Stimulated activated CD4-positive, alpha-beta T cell treated with anti-CD3 and anti-CD28 coated beads, Interleukin-12 subunit alpha, Interleukin-12 subunit beta, amount 100 ng/mL, for 4 hours (primary cell): ENCODE measurements around the gene PCDH1.
"Not testable (repeated sequence)": the region's sequence is repeated elsewhere in the genome, so short reads cannot be mapped to it uniquely, and the experiment has no call there.

ENCODE experiments used
- DNase-seq: peaks from one replicate; pipeline ENCODE4 v3.0.0-alpha.2; 2020

PCDH1 gene

GRCh38 chr5:141826674-141827073, 51.5 kb downstream of the PCDH1 start:
- no peak for DNase-seq

GRCh38 chr5:141825791-141826560, 52.2 kb downstream of the PCDH1 start:
- no peak for DNase-seq

DNA sequence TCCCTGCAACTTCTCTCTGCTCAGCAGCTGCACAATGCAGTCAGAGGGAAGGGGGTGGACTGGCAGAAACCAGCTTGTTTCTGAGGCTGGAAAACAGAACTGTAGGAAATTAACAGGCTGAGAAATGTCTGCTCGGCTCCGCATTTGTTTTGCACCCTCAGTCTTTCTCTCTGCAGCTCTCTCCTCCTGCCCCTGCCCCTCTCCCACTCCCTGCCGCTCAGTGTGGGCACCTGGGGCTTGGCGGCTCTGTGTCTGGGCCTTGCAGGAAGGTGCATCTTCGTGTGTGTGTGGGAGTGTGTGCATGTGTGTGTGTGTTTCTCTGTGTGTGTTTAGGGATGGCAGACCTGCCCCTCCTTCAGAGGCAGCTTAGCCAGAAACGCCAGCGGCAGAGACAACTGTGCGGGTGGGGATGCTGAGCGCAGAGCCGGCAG, 53.0 kb downstream of the PCDH1 start:
- no peak for DNase-seq

- DNase-seq = no peak
Measured at GRCh38 chr5:141824717-141825116, 53.5 kb downstream of the PCDH1 start.

- DNase-seq = no peak
Measured at GRCh38 chr5:141823056-141823455, 55.2 kb downstream of the PCDH1 start.

DNA sequence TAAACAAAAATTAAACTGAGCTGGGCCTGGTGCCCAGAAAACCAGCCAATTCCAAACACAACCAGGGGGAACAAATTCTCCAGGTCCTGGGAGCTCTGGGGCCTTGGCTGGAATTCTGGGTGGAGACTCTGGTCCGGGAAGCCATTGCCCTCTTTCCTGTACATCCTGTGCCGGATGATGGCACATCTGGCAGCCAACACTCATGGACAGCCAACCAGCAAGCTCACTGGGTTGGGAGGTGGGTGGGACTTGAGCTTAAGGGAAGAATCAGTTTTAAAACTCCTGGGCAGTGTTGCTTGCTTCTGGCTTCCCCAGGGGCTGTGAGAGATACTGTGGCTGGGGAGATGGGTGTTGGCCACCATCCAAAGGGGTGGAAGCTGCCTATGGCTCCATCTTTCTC, 56.1 kb downstream of the PCDH1 start:
- no peak for DNase-seq

DNA sequence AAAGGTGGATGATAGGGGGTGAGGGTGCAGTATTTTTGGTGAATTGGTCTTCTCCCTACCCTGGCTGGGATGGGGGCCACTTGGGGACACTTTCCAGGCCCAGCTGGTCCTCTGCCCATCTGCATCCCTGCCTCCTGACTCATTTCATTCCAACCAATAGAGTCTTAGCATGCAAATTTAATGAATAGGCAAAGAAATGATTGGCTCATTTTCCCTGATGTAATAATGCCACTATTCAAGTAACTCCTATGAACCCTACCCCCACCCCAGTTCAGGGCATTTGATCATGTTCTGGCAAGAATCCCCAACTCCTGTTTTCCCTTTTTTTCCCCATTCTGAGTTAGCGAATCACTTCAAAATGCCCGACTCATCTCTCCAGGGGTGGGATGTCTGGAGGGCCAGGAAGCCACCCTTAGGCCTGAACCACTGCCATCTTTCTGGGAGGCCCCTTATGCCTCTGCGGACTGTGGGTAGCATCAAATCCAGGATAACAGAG, 56.7 kb downstream of the PCDH1 start:
- no peak for DNase-seq

DNA sequence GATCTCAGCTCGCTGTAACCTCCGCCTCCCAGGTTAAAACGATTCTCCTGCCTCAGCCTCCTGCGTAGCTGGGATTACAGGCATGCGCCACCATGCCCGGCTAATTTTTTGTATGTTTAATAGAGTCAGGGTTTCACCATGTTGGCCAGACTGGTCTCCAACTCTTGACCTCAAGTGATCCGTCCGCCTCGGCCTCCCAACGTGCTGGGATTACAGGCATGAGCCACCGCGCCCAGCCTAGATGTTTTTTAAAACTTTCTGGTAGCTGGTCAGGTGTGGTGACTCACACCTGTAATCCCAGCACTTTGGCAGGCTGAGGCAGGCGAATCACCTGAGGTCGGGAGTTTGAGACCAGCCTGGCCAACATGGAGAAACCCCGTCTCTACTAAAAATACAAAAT, 57.5 kb downstream of the PCDH1 start:
- not testable (repeated sequence) for DNase-seq

GRCh38 chr5:141817631-141818030, 60.6 kb downstream of the PCDH1 start:
- DNase-seq = no peak

GRCh38 chr5:141816598-141817399, 61.4 kb downstream of the PCDH1 start:
- DNase-seq = no peak

DNA sequence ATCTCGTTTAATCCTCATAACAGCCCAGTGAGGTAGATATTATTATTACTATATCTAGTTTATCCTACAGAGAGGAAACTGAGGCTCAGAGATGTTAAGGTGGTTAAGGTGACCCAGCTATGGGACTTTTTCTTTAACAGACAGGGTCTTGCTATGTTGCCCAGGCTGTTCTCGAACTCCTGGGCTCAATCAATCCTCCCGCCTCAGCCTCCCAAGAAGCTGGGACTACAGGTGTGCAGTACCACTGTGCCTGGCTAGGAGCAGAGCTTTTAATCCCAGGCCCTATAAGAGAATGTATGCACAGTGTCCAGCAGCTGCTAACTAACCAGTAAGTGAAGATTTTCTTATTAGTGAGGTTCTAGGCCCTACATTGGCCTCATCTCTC, 62.4 kb downstream of the PCDH1 start:
- no peak for DNase-seq

DNA sequence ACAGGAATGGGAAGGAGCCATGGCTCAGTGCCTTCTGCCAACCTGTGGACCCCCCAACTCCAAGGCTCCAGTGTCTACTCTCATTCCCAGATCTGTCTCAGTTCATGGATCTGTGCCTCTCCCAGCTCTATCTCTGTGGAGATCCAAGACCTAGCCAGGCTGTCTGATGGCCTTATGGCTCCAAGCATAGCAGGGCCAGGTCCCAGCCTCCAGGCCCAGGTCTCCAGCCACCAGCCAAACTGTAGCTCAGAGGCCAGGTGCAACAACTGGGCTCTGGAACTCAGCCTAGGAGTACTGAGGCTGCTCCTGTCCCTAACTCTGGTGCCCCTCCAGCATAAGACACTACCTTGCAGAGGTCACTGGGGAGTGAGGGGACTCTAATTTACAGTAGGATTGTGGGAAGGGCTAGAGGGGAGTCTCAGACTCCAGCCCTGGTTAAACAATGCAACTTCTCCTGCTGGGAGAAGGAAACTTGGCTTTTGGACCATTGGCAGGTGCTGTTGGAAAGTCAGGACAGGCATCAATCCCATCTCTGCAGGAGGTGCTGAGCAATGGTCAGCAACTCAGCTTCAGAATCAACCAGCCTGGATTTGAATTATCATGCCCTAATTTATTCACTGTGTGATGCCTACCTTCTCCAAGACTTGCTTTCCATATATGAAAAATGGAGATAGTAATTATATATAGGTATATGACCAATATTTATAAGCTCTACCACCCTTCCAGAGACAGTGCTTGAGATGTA, 63.0 kb downstream of the PCDH1 start:
- no peak for DNase-seq

DNA sequence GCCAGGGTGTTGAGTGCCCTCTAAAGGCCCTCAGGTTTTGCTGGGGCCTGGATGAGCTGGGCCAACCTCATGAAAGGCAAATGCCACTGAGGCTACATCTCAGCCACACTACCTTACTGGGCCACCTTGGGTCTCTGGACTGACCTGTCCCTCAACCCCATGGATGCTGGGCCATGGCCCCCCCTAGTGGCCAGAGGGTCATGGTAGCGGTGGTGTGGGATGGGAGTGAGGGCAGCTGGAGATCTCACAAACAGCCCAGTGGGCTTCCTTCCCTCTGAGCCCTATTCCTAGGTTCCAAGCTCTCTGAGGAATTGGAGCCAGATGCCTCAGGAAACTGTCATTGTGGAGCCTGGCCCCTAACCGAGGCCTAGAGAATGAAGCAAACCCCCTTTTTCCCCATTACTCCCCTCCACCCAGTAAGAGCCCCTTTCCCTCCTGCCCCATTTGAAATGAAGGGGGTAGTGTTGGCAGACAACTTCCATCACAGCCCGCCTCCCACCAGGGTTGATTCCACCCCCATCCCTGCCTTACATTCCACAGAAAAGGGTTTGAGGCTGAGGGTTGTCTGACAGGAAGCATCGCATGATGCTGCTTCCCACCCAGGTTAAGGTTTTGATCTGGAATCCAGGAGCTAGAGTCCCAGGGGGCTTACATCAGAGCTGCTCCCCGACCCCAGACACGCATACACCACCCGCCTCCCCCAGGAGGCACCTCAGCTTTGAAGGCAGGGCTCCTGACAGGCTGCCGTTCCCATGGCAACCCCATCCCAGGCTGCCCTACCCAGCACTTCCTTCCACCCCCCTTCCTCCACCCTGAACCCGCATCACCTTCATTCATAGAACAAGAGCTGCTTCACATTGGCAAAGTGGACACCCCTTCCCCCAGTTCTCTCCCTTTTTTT, 63.9 kb downstream of the PCDH1 start:
- peak; percentile 34 for DNase-seq

GRCh38 chr5:141812512-141812911, 65.7 kb downstream of the PCDH1 start:
- DNase-seq = no peak

DNA sequence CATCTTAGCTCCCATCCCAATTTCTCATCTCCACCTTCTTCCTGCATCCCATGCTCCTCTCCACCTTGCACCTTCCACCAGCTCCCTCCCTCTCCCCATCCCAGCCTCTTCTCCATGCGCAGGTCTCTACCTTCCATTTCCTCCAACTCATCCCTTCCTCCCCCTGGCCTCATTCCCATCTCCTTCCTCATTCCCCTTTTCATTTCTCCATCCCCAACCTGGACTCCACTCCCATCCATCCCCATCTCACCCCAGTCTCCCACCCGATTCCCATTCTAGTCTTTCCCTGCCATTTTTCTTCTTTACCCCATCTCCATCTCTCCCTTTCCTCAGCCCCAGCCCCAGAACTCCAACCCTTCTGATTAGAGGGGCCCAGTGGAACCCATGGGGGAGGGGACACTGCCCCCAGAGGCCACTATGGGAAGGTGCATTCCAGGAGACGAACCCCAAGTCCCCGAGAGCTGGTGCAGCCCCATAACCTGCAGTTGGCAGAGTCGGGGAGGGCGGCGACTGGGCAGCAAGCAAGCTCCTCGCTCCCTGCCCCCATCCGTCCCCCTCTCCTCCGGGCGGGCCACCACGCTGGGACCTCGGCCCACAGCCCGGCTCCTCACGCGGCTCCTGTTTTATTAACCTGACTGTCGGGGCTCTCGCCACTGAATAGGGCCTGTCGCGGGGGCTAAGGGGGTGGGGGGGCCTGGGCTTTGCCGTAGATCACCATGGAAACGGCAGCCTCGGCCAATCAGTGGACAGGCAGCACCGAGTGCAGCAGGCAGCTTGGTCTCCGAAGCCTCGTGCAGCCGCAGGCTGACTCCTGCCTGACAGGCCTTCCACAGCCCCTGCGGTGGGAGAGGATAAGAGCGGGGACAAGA, 66.7 kb downstream of the PCDH1 start:
- no peak for DNase-seq

GRCh38 chr5:141810702-141811101, 67.5 kb downstream of the PCDH1 start:
- no peak for DNase-seq

GRCh38 chr5:141809380-141810096, 68.7 kb downstream of the PCDH1 start:
- DNase-seq = no peak

DNA sequence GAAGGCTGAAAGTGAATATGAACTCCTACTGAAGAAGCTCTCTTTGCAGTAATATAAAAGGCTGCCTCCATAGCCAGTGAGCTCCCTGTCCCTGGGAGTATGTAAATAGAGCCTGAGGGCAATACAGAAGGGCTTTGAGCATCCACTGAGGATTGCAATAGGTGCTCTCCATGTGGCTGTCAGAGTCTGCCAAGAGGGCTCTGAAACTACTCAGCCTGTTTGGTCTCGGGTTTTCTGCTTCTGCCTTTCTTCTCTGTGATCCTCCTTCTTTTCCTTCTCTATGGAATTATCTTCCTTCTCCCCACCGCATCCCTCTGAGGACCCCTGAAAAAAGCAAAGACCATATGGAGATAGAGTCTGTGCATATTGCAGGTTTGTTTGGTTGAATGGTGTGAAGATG, 69.4 kb downstream of the PCDH1 start:
- no peak for DNase-seq

- DNase-seq = no peak
Measured at GRCh38 chr5:141807732-141808131, 70.5 kb downstream of the PCDH1 start.

GRCh38 chr5:141807329-141807728, 70.9 kb downstream of the PCDH1 start:
- no peak for DNase-seq

- no peak for DNase-seq
Measured at GRCh38 chr5:141806626-141807025, 71.6 kb downstream of the PCDH1 start.
